GM19438 (cell line): ENCODE measurements around the gene KCTD21.

Experiments
- ATAC-seq: cut with Tn5 transposase; IDR thresholded peaks from one replicate; pipeline ENCODE4 v1.9.1; 2021; ENCODE audit warnings: low read depth; ENCODE audit not compliant: unreplicated experiment

The KCTD21 gene

GRCh38 chr11:78219493-78220217, 31.2 kb upstream of the KCTD21 start:
- no peak for ATAC-seq

- no peak for ATAC-seq
Measured at GRCh38 chr11:78218707-78219492, 30.5 kb upstream of the KCTD21 start.

GRCh38 chr11:78217650-78218541, 29.5 kb upstream of the KCTD21 start:
- no peak for ATAC-seq

- ATAC-seq: no peak
Measured at GRCh38 chr11:78216571-78217287, 28.3 kb upstream of the KCTD21 start.

- ATAC-seq: no peak
Measured at GRCh38 chr11:78216021-78216420, 27.6 kb upstream of the KCTD21 start.

- no peak for ATAC-seq
Measured at GRCh38 chr11:78214331-78215194, 26.1 kb upstream of the KCTD21 start.

GRCh38 chr11:78213526-78214330, 25.3 kb upstream of the KCTD21 start:
- ATAC-seq: no peak

GRCh38 chr11:78212586-78213371, 24.4 kb upstream of the KCTD21 start:
- ATAC-seq: no peak

GRCh38 chr11:78211565-78211964, 23.1 kb upstream of the KCTD21 start:
- no peak for ATAC-seq

- ATAC-seq: no peak
Measured at GRCh38 chr11:78210000-78210608, 21.7 kb upstream of the KCTD21 start.

GRCh38 chr11:78209478-78209877, 21.1 kb upstream of the KCTD21 start:
- no peak for ATAC-seq

- ATAC-seq: no peak
Measured at GRCh38 chr11:78208257-78209165, 20.1 kb upstream of the KCTD21 start.

- ATAC-seq: no peak
Measured at GRCh38 chr11:78207532-78208256, 19.3 kb upstream of the KCTD21 start.

GRCh38 chr11:78205691-78206090, 17.3 kb upstream of the KCTD21 start:
- ATAC-seq: no peak

GRCh38 chr11:78205256-78205655, 16.8 kb upstream of the KCTD21 start:
- ATAC-seq: no peak

- ATAC-seq: no peak
Measured at GRCh38 chr11:78203184-78203583, 14.8 kb upstream of the KCTD21 start.
